Nephron progenitor cell (in vitro differentiated cells): ENCODE measurements around the gene DYNC1H1.
A peak's percentile ranks its signal among the peaks of the same experiment; 100 is the strongest.

Experiments used
- DNase-seq: peaks from one replicate; pipeline ENCODE4 v3.0.0; 2021
- H3K27ac Mint-ChIP-seq: 2 replicates; pipeline ENCODE4 v1.8.0; 2021; ENCODE audit warnings: mild to moderate bottlenecking, moderate library complexity, mixed read lengths
- H3K27me3 Mint-ChIP-seq: 2 replicates; pipeline ENCODE4 v1.8.0; 2021; ENCODE audit warnings: mild to moderate bottlenecking, low read depth, mixed read lengths; ENCODE audit not compliant: poor library complexity
- H3K36me3 Mint-ChIP-seq: 2 replicates; pipeline ENCODE4 v1.8.0; 2021; ENCODE audit warnings: low read depth, mixed read lengths
- H3K4me1 Mint-ChIP-seq: 2 replicates; pipeline ENCODE4 v1.8.0; 2021; ENCODE audit warnings: mixed read lengths
- H3K4me3 Mint-ChIP-seq: 2 replicates; pipeline ENCODE4 v1.8.0; 2021; ENCODE audit warnings: mild to moderate bottlenecking, moderate library complexity, mixed read lengths
- H3K9me3 Mint-ChIP-seq: 2 replicates; pipeline ENCODE4 v1.8.0; 2021; ENCODE audit warnings: mild to moderate bottlenecking, moderate library complexity, mixed read lengths
- TF ChIP-seq, protein P1 (sequence below): fragments of 200-600 bp; sonication (generic); IDR thresholded peaks from 2 replicates; pipeline ENCODE4 v1.5.0; 2021; ENCODE audit warnings: antibody characterized with exemption

The DYNC1H1 gene

GRCh38 chr14:101927859-101928258 is 36.5 kb upstream of the DYNC1H1 start:
- peaks cover 11% of the 10 kb centered on the region for H3K4me1 Mint-ChIP-seq
- no peak overlapping the region for H3K4me3 Mint-ChIP-seq
- H3K27me3 Mint-ChIP-seq: peaks cover 3% of the 10 kb centered on the region
- DNase-seq: peak; percentile 29
- TF ChIP-seq, protein P1, sequence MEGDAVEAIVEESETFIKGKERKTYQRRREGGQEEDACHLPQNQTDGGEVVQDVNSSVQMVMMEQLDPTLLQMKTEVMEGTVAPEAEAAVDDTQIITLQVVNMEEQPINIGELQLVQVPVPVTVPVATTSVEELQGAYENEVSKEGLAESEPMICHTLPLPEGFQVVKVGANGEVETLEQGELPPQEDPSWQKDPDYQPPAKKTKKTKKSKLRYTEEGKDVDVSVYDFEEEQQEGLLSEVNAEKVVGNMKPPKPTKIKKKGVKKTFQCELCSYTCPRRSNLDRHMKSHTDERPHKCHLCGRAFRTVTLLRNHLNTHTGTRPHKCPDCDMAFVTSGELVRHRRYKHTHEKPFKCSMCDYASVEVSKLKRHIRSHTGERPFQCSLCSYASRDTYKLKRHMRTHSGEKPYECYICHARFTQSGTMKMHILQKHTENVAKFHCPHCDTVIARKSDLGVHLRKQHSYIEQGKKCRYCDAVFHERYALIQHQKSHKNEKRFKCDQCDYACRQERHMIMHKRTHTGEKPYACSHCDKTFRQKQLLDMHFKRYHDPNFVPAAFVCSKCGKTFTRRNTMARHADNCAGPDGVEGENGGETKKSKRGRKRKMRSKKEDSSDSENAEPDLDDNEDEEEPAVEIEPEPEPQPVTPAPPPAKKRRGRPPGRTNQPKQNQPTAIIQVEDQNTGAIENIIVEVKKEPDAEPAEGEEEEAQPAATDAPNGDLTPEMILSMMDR: no peak
- H3K9me3 Mint-ChIP-seq: no peaks in the 10 kb centered on the region
- peak overlapping the region; percentile 29 for H3K27ac Mint-ChIP-seq
- H3K36me3 Mint-ChIP-seq: peaks cover 25% of the 10 kb centered on the region

- Mint-ChIP-seq H3K4me3 (no peak overlapping the region), H3K9me3 (no peaks in the 10 kb centered on the region), H3K27ac (peak overlapping the region; percentile 29), H3K4me1 (peaks cover 13% of the 10 kb centered on the region), H3K27me3 (peaks cover 6% of the 10 kb centered on the region), H3K36me3 (peaks cover 22% of the 10 kb centered on the region)
- no peak for DNase-seq
- TF ChIP-seq, protein P1: no peak
Measured at GRCh38 chr14:101928415-101928841, 35.9 kb upstream of the DYNC1H1 start.

DNA sequence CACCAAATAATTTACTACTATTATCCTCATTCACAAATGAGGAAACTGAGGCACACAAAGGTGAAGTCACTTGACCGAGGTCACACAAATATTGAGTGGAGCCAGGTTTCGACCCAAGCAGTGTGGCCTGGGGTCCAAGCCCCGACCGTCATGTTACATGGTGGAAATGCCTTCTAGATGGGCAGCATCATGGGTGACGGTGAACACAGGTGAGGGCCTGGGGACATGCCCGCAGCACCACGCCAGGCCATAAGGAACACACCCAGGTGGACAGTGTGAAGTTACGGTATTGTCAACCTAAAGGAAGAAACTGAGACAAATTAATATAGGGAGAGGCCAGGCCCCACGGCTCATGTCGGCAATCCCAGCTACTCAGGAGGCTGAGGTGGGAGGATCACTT is 35.3 kb upstream of the DYNC1H1 start:
- H3K4me3 Mint-ChIP-seq: no peak overlapping the region
- TF ChIP-seq, protein P1: no peak
- no peaks in the 10 kb centered on the region for H3K9me3 Mint-ChIP-seq
- no peak for DNase-seq
- H3K27me3 Mint-ChIP-seq: peaks cover 8% of the 10 kb centered on the region
- peaks cover 22% of the 10 kb centered on the region for H3K36me3 Mint-ChIP-seq
- H3K27ac Mint-ChIP-seq: no peak overlapping the region
- peaks cover 17% of the 10 kb centered on the region for H3K4me1 Mint-ChIP-seq

GRCh38 chr14:101929946-101930345 is 34.4 kb upstream of the DYNC1H1 start:
- no peak overlapping the region for H3K4me3 Mint-ChIP-seq
- peaks cover 17% of the 10 kb centered on the region for H3K4me1 Mint-ChIP-seq
- peaks cover 12% of the 10 kb centered on the region for H3K27me3 Mint-ChIP-seq
- H3K27ac Mint-ChIP-seq: no peak overlapping the region
- TF ChIP-seq, protein P1: no peak
- H3K9me3 Mint-ChIP-seq: no peaks in the 10 kb centered on the region
- DNase-seq: no peak
- peaks cover 19% of the 10 kb centered on the region for H3K36me3 Mint-ChIP-seq

DNA sequence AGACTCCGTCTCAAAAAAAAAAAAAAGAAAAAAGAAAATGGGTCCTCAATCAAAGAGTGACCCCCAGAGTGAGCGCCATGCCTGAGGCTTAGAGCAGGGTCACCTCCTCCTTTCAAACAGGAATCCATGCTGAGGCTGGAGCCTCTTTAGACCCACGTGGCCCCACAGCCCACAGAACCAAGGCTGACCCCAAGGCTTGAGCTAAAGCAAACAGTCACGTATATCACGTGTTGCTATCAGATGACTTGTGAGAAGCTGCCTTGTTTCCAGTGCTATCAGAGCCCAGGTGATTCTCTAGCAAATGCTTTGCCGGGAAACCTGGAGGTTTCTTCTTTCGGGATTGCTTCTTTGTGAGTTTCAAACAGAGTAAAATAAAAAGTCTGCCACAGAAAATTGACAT is 31.7 kb upstream of the DYNC1H1 start:
- peaks cover 17% of the 10 kb centered on the region for H3K4me1 Mint-ChIP-seq
- H3K36me3 Mint-ChIP-seq: peaks cover 13% of the 10 kb centered on the region
- H3K9me3 Mint-ChIP-seq: no peaks in the 10 kb centered on the region
- TF ChIP-seq, protein P1: no peak
- no peak overlapping the region for H3K4me3 Mint-ChIP-seq
- H3K27me3 Mint-ChIP-seq: peaks cover 20% of the 10 kb centered on the region
- no peak for DNase-seq
- H3K27ac Mint-ChIP-seq: peak overlapping the region; percentile 74

DNA sequence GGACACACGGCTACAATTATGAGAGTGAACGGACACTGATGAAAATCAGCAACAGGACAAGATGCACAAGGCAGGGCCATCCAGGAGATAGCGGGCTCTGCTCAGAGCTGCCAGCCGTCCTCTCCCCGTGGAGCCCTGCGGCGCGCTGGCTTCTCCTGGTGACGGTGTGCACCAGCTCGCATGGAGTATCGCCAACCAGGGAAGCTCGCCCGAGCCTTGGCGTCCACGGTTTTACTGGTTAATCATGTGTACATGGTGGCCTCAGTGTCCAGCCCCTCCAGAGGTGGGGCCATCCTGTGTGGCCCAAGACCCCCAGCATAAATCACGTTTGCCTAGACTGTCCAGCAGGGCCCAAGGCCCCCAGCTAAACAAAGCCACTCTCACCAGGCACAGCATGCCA is 31.2 kb upstream of the DYNC1H1 start:
- Mint-ChIP-seq H3K4me1 (peaks cover 12% of the 10 kb centered on the region), H3K9me3 (no peaks in the 10 kb centered on the region), H3K27ac (no peak overlapping the region), H3K4me3 (no peak overlapping the region), H3K36me3 (peaks cover 11% of the 10 kb centered on the region), H3K27me3 (peaks cover 23% of the 10 kb centered on the region)
- TF ChIP-seq, protein P1: no peak
- no peak for DNase-seq
